PC-9 (cell line): Measurements from ENCODE around the gene VASP. TPM values are rescaled to one million over a fixed set of nuclear protein-coding genes. Genes with fewer than 3 reads are reported as not detected.
A peak's percentile ranks its signal among the peaks of the same experiment; 100 is the strongest.

Experiments
- BruUV-seq: library from RNA; stranded (reverse); fragments of 400-500 nt; replicated peaks from 2 replicates; lab custom pipeline; 2021; lab: Mats Ljungman, UMichigan
- CTCF ChIA-PET: fragments of 300-600 bp; sonication (Branson Sonifier 250); formaldehyde crosslinking; loops from one replicate; lab custom pipeline; 2022; ENCODE audit warnings: antibody characterized with exemption; lab: Charles Lee
- POLR2A ChIA-PET: fragments of 300-600 bp; sonication (Branson Sonifier 250); formaldehyde crosslinking; loops from one replicate; lab custom pipeline; 2022; ENCODE audit warnings: antibody characterized with exemption; ENCODE audit not compliant: unreplicated experiment; lab: Charles Lee
- DNase-seq, 2 experiments: peaks; one replicate each; pipeline versions ENCODE4 v3.0.0 to v3.0.0-alpha.2; 2015 to 2022; ENCODE audit warnings: mixed read lengths in 1 of 2
- H2AFZ ChIP-seq: fragments of 200-600 bp; sonication (generic); 2 replicates; pipeline ENCODE4 v1.8.1; 2017; ENCODE audit warnings: antibody characterized with exemption
- H3F3A ChIP-seq: fragments of 200-600 bp; sonication (generic); 2 replicates; pipeline ENCODE4 v1.8.1; 2017; ENCODE audit warnings: antibody characterized with exemption, mild to moderate bottlenecking, low read depth; ENCODE audit not compliant: insufficient read depth
- H3K27ac ChIP-seq: fragments of 200-600 bp; sonication (generic); 2 replicates; pipeline ENCODE4 v1.6.1; 2016; ENCODE audit warnings: mixed run types
- H3K27me3 ChIP-seq: fragments of 200-600 bp; sonication (generic); 2 replicates; pipeline ENCODE4 v1.6.1; 2016; ENCODE audit warnings: low read depth, mixed run types; ENCODE audit not compliant: insufficient read depth
- H3K36me3 ChIP-seq: fragments of 200-600 bp; sonication (generic); 2 replicates; pipeline ENCODE4 v1.6.1; 2016; ENCODE audit warnings: low read depth, mixed run types
- H3K4me1 ChIP-seq: fragments of 200-600 bp; sonication (generic); replicated peaks from 2 replicates; pipeline ENCODE4 v1.6.1; 2016; ENCODE audit warnings: mixed run types; ENCODE audit not compliant: insufficient read depth
- H3K4me2 ChIP-seq: fragments of 200-600 bp; sonication (generic); 2 replicates; pipeline ENCODE4 v1.6.1; 2017; ENCODE audit warnings: mixed run types
- H3K4me3 ChIP-seq: fragments of 200-600 bp; sonication (generic); 2 replicates; pipeline ENCODE4 v1.6.1; 2016; ENCODE audit warnings: mixed run types
- H3K79me2 ChIP-seq: fragments of 200-600 bp; sonication (generic); 2 replicates; pipeline ENCODE4 v1.6.1; 2017; ENCODE audit warnings: low read depth, mixed run types
- H3K9me2 ChIP-seq: fragments of 200-600 bp; sonication (generic); 2 replicates; pipeline ENCODE4 v1.8.1; 2017; ENCODE audit warnings: mild to moderate bottlenecking; ENCODE audit not compliant: insufficient read depth
- H3K9me3 ChIP-seq: fragments of 200-600 bp; sonication (generic); 2 replicates; pipeline ENCODE4 v1.8.1; 2016; ENCODE audit warnings: low read depth; ENCODE audit not compliant: insufficient read depth
- H4K20me1 ChIP-seq: fragments of 200-600 bp; sonication (generic); 2 replicates; pipeline ENCODE4 v1.8.1; 2017; ENCODE audit not compliant: insufficient read depth
- EZH2 ChIP-seq: fragments of 200-600 bp; sonication (generic); IDR thresholded peaks from 2 replicates; pipeline ENCODE4 v1.8.0; 2017; ENCODE audit warnings: antibody characterized with exemption, low read depth
- intact Hi-C: fragments of 100-400 bp; cut with micrococcal nuclease; formaldehyde crosslinking; loops from one replicate; pipeline ENCODE4 v1.10.0; 2022; ENCODE audit not compliant: unreplicated experiment
- total RNA-seq: library from RNA; stranded (reverse); gene quantifications from 2 replicates; pipeline ENCODE4 v1.2.3, GENCODE V29; 2021
- TF ChIP-seq, protein P1 (sequence below): fragments of 200-600 bp; sonication (generic); conservative IDR thresholded peaks from 2 replicates; pipeline ENCODE4 v1.6.1; 2017; ENCODE audit warnings: mixed run types, antibody characterized with exemption, mild to moderate bottlenecking, moderate library complexity

Gene VASP
- total RNA-seq, 1 experiment from 2014 or later = 123 TPM

DNA sequence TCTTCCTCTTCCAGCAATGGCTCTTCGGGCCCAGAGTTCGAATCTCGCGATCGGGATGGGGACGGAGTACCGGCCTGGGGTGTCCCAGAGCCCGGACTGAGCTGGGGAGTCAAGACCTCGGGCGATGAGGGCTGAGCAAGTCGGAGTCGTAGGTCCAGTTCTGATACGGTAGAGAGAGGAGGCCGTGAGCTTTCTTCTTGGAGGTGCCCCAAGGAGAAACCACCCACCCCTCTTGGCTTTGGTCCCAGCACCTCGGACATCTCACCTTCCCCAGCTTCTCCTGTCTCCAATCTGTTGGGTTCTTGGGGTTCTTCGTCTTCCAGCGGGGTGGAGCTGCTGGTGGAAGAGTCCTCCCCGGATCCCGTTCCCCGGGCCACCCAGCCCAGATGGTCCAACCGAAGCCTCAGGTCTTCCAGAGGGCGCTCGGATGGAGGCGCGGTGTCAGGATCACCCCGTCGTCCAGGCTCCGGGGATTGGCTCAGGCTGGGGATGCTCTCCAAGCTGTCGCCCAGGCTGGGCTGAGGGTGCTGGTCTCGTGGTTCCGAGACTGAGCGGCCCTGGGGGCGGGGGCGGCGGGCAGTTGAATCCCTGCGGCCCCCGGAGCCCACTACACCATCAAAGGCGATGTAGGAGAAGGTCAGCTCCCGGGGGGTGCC, 12.9 kb upstream of the VASP start:
- TF ChIP-seq, protein P1, sequence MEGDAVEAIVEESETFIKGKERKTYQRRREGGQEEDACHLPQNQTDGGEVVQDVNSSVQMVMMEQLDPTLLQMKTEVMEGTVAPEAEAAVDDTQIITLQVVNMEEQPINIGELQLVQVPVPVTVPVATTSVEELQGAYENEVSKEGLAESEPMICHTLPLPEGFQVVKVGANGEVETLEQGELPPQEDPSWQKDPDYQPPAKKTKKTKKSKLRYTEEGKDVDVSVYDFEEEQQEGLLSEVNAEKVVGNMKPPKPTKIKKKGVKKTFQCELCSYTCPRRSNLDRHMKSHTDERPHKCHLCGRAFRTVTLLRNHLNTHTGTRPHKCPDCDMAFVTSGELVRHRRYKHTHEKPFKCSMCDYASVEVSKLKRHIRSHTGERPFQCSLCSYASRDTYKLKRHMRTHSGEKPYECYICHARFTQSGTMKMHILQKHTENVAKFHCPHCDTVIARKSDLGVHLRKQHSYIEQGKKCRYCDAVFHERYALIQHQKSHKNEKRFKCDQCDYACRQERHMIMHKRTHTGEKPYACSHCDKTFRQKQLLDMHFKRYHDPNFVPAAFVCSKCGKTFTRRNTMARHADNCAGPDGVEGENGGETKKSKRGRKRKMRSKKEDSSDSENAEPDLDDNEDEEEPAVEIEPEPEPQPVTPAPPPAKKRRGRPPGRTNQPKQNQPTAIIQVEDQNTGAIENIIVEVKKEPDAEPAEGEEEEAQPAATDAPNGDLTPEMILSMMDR = no peak
- no peak for TF ChIP-seq EZH2
- Histone ChIP-seq H3K9me3 (no peaks in the 10 kb centered on the region), H3K27me3 (no peaks in the 10 kb centered on the region), H3K4me3 (no peak overlapping the region; the same call in 1 of the 2 replicates), H3K27ac (no peak overlapping the region), H3K4me2 (no peak overlapping the region), H3K36me3 (no peaks in the 10 kb centered on the region), H3K79me2 (no peaks in the 10 kb centered on the region), H2AFZ (no peak overlapping the region), H3F3A (peaks cover 50% of the 10 kb centered on the region), H3K4me1 (peaks cover 14% of the 10 kb centered on the region; the same call in 1 of the 2 replicates), H4K20me1 (0 out of 2 replicates have a peak, but pooled peaks cover 3% of the 10 kb centered on the region), H3K9me2 (no peaks in the 10 kb centered on the region)
- no peak for DNase-seq
- intact Hi-C loops = no loop called here
- BruUV-seq = no TSS peak
- CTCF ChIA-PET = no interaction called here
- POLR2A ChIA-PET = no interaction called here

DNA sequence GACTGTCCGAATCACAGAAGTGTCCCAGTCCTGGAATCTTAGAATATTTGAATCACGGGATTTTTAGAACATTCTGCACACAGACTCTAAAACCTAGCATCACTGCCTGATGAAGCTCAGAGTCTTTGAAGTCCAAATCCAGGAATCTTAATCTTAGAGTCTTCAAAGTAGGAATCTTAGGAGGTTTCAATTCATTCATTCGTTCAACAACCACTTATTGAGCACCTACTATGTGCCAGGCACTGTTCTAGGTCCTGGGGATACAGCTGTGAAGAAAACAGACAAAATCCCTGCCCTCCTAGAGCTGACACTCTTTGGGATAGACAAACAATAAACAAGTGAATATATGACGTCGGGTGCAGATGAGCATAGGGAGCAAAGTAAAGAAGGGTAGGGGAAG, 12.1 kb upstream of the VASP start:
- no peaks in the 10 kb centered on the region for H3K9me3 ChIP-seq
- no peak overlapping the region for H3K27ac ChIP-seq
- no peak for TF ChIP-seq EZH2
- TF ChIP-seq, protein P1 = no peak
- H3F3A ChIP-seq = peaks cover 50% of the 10 kb centered on the region
- no peak overlapping the region for H3K4me2 ChIP-seq
- H4K20me1 ChIP-seq = 0 out of 2 replicates have a peak, but pooled peaks cover 3% of the 10 kb centered on the region
- no peak for DNase-seq
- intact Hi-C loops = no loop called here
- peaks cover 14% of the 10 kb centered on the region; the same call in 1 of the 2 replicates for H3K4me1 ChIP-seq
- ChIA-PET CTCF (interaction anchor here (0.5 to 1.1 kb wide), 2 partner anchors 10 to 51 kb away, joined by 3 to 6 read pairs; no protein-coding TSS in a partner anchor), POLR2A (no interaction called here)
- H2AFZ ChIP-seq = no peak overlapping the region
- no peak overlapping the region for H3K4me3 ChIP-seq
- no peaks in the 10 kb centered on the region for H3K27me3 ChIP-seq
- H3K9me2 ChIP-seq = no peaks in the 10 kb centered on the region
- no peaks in the 10 kb centered on the region for H3K36me3 ChIP-seq
- H3K79me2 ChIP-seq = no peaks in the 10 kb centered on the region
- BruUV-seq = no TSS peak

DNA sequence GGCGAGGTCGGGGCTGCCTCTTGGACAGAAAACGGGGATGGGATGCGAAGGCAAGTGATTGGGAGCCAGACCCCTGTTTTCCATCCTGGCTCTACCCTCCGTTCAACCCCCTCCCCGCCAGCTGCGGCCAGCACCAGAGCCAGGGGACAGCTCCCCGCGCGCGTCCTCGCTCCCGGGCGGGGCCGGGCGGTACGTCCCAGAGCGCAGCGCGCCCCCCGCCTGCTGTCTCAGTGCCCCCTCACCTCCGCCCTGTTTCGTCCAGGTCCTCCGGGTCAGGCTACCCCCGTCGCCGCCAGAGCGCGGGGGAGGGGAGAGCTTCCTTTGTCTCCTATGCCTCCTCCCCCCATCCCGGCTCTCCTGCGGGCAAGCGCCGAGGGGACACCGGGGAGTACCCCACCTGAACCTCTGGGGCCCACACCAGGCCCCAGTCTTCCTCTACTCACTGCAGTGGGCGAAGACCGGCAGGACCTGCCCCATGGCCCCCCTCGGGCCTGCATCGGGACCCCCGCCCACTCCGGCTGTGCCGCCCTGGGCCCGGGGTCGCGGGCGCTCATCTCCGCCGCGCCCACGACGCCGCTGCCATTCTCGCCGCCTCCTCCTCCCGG, 10.8 kb upstream of the VASP start:
- H3K79me2 ChIP-seq = no peaks in the 10 kb centered on the region
- BruUV-seq = no TSS peak
- TF ChIP-seq, protein P1 = no peak
- no peak for TF ChIP-seq EZH2
- H3F3A ChIP-seq = peaks cover 47% of the 10 kb centered on the region
- no peaks in the 10 kb centered on the region for H3K36me3 ChIP-seq
- H3K9me3 ChIP-seq = no peaks in the 10 kb centered on the region
- peak overlapping the region; percentile 80 for H2AFZ ChIP-seq
- H3K9me2 ChIP-seq = no peaks in the 10 kb centered on the region
- 0 out of 2 replicates have a peak, but pooled peaks cover 3% of the 10 kb centered on the region for H4K20me1 ChIP-seq
- ChIA-PET CTCF (interaction anchor here (0.5 to 1.1 kb wide), 2 partner anchors 11 to 91 kb away, joined by 3 to 6 read pairs; no protein-coding TSS in a partner anchor), POLR2A (interaction anchor here (0.6 kb wide), 2 partner anchors 29 to 30 kb away, joined by 5 read pairs; no protein-coding TSS in a partner anchor)
- H3K4me2 ChIP-seq = peak overlapping the region; percentile 99
- no peak overlapping the region for H3K27ac ChIP-seq
- peak in 1 of 2 experiments; percentile 45 for DNase-seq
- peak overlapping the region; percentile 92 for H3K4me3 ChIP-seq
- H3K4me1 ChIP-seq = peaks cover 14% of the 10 kb centered on the region; the same call in 1 of the 2 replicates
- intact Hi-C loops = no loop called here
- H3K27me3 ChIP-seq = no peaks in the 10 kb centered on the region
